Stimulated activated CD8-positive, alpha-beta memory T cell treated with anti-CD3 and anti-CD28 coated beads, Interleukin-15, amount 100 ng/mL, for 4 hours (primary cell): ENCODE measurements around the gene RAI1.
A peak's percentile ranks its signal among the peaks of the same experiment; 100 is the strongest.

Source experiments
- DNase-seq, 2 donors: peaks; one replicate each; pipeline ENCODE4 v3.0.0-alpha.2; 2020; ENCODE audit warnings: low read depth in 2 of 2

The RAI1 gene

DNA sequence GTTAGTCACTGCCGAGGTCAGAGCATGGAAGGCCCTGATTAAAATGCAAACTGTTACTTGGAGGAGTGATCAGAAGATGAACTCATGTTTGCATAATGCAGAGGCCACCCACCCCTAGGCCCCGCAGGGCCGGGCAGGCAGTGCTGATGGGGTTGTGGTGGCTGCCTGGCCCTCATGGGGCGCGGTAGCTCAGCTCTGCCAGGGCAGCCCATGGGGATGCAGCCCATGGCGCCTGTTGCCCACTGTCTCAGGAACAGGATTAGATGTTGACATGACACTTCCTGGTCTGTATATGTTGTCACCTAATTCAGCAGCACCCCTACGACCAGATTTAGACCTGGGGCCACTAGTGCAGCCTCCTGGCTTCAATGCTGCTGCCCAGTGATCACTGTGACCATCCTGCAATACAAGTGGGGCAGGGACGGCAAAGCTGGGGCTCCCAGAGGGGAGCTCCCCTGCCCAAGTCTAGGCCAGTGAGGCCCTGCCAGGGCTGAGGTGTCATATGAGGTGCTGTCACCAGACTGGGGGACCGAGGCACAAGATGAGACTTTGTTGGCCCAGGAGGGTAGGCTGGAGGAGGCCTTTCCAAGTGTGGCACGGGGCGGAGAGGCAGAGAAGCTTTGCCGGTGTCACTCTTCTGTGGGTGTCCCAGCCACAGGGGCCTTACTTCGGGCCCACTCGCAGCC, 49.1 kb downstream of the RAI1 start:
- no peak for DNase-seq

DNA sequence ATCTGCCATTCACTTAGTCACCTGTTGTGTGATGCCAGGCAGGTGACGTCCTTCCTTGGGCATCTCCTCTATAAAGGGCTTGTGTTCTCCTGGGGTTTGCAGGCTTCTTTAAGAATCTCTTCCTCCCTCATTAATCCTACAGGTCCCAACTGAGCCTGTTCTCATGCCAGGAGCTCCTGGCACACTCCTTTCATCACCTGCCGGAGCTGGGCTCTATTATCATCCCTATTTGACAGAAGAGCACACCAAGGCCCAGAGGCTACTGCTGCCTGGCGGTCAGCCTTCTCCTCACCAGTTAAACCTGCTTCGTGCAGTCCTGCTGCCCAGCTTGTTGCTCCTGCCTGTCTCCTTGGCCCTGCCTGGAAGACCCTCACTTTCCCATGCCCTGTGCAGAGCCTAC, 51.2 kb downstream of the RAI1 start:
- no peak for DNase-seq

DNA sequence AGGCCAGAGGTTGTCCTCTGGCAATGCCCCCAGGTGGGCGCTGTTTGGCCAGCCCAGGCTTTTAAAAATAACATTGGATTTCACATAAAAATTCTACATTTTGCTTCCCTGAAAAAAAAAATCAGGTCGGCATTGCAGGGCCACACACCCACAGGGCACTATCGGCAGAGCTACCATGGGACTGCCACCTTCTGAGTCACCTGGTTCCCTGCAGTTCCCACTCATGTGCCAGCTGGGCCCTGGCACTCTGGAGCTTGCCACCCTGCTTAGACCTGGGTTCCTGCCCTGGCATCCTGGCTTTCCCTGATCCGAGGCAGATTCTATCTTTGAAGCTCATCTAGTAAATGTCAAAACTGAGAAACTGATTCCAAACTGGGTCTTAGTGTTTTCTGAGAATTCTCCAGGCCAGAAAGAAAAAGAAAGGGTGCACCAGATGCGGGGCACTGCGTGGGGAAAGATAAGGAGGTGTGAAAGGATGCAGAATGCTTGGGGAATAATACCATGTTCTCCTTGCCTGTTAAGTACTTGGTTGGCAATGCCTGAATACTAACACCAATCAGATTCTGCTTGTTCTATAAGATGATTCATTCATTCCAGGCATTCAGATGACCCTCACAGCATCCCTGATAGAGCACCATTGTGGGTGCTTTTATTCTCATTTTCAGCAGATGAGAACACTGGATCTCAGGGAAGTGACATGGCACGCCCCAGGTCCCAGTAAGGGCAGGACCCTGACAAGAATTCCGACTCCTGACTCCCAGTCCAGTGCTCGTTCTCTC, 51.8 kb downstream of the RAI1 start:
- no peak for DNase-seq

DNA sequence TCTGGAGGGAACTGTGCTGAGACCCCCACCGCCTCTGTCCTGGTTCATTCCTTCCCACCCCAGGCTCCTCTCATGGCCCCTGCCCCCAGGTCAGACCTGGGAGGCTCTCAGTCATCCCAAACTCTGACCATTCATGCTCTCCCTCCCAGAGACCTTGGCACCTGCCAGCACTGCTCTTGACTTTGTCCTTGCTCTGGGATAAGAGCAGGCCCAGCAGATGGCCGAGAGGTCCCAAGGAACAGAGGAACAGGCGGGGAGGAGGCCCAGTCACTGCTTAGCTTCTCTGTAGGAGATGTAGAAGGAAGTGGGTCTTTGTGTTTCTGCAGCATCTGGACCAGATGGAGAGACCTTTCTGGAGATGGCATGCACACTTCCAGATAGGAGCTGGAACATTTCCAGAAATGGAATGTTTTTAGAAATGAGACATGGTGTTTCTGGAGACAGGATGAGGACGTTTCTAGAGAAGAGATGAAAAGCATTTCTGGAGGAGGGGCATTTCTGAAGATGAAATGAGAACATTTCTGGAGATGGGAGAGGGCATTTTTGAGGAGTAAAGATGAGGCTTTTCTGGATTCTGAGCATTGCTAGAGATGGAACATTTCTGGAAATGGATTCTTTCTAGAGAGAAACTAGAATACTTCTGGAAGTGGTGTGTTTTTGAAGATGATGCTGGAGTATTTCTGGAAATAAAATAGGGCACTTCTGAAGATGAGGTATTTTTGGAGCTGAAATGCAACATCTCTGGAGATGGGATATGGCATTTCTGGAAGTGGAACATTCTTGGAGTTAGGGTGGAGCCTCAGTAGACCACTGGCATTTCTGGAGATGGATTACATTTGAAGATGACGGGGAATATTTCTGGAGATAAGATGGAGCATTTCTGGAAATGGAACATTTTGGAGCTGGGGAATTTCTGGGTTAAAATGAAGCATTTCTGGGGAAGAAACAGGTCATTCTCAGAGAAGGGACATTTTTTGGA, 55.2 kb downstream of the RAI1 start:
- no peak for DNase-seq

DNA sequence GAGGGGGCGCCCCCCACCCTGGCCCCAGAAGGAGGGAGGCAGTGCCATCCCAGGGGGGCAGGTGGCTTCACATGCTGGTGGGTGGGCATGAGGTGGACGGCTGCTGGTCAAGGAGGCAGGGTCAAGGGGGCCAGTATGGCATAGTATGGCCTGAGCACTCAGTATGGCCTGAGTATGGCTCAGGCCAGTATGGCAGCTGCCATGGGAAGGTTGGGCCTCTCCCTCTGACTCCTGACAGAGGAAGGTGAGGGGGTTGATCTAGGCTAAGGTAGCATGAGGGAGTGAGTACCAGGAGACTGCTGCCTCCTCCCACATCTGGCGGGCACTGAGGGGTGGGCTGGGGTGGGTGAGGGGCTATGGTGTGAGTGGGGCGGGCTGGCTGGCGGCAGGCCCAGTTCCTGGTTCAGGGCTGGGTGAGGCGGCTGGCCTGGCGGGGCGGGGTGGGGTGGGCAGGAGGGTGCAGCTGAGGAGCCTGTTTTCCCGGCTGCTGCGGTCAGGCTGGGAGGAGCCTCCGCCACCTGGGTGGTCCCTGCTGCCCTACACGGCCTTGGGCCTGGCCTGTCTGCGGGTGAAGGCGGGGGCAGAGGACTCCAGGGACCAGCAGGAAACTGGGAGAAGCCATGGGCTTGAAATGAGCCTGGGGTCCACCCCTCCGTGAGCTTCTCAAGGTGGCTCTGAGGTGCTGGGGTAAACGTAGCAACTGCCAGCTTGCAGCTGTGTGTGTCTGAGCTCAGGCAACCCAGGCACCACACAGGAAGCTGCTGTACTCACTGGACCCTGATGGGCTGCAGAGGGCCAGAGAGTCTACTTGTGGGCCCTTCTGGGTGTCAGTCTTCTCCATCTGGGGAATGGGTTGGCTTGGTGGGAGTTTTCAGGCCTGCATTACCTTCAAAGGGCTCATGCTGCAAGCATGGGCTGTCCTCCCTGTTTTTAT, 57.0 kb downstream of the RAI1 start:
- no peak for DNase-seq

DNA sequence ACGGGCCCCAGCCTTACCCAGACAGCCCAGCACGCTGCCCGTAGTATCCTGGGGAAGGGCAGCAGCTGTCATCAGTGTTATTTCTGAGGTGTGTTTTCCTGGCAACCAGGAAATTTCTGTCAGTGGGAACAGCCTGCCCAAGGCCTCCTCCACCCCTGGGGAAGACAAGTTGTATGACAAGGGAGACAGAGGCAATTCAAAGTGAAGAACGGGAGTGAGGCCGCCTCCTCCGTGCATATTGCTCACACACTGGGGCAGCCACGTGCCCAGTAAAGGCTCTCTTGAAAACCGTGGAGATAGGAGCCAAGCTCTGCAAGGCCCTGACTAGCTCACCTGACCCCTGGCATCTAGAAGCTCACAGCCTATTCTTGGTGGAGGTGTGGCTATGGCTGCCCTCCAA, 57.6 kb downstream of the RAI1 start:
- DNase-seq: no peak

DNA sequence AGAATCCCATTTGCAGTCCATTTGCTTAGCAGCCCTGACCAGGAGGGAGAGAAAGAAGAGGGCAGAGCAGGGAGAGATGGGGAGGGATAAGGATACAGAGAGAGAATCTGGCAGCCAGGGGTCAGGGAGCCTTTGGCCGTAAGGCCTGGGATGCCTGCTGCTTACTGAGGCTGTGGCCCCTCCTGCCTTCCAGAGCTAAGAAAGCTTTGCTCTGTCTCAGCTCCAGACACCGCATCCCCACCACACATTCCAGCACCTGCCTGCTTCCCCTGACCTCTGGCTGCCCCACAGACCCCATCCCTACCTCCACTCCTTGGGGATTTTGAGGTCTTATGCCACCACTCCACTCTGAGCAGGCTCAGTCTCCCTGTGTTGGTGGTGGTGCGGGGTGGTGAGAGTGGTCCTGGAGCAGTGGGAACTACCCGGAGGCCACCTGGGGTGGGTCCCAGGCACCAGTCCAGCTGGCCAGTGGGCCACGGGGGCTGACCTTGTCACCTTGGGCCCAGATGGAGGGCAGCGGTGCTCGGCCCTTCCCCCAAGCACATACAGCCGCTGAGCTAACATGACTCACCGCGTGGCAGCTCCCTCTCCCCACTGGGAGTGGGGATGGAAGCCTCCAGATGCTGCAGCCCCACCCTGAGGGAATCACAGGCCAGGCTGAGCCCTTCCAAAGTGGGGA, 58.3 kb downstream of the RAI1 start:
- DNase-seq: no peak

DNA sequence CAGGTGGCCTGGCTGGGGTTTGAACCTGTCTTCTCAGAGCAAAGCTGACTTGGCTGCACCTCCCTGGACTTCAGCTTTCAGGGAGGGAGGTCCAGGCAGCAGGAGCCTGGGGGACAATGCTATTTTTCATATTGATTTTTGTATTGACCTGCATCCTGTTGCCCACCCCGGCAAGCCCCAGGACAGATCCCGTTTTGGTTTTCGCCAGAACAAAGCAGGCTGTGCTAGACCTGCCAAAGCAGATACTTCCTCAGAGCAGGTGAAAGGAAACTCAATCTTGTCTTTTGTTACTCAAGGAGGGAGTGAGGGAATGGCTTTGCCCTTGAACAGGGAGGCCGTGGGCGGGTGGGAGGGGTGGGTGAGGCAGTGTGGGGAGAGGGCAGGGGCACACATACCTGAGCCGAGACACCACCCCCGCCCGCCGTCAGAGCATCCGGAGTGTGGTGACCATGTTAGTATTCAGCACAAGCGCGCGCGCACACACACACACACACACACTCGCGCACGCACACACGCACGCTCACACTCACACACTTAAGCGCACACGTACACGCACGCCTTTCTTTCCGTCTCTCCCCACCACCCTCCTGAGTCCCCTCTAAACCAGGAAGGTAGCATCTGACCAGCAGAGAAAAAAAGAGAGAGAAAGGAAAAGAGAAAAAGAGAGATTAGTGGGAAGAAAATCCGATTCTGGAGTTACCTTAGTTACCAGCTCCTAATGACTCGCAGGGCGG, 59.5 kb downstream of the RAI1 start:
- peak; percentile 17 to 54 for DNase-seq

DNA sequence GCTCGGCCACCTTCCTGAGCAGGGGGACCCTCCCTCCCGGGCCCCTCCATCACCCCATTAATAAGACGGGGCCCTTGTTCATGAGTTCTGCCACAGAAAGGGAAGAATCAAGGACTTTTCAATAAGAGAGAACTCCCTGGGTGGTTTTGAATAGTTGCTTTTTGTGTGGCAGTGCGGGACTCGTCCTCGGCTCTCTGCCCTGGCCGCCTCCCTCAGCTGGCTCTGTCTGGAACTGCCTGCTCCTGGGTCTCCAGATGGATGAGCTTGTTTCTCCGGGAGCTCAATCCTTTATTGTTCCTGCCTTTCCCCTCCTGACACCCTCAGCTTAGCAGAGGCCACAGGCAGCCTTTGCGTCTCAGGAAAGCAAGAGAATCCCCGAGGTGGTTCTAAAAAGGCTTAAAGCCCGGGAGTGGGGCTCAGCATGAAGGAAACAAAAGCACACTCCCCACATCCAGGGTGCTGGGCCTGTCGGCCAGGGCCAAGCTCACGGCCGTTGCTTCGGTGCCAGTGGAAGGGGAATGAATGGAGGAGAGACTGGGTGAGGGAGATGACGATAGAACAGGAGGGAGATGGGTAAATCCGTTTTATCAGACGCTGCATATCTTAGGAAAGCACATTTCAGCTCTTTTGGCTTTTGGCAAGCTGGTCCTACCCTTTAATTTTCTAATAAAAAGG, 60.2 kb downstream of the RAI1 start:
- no peak for DNase-seq

DNA sequence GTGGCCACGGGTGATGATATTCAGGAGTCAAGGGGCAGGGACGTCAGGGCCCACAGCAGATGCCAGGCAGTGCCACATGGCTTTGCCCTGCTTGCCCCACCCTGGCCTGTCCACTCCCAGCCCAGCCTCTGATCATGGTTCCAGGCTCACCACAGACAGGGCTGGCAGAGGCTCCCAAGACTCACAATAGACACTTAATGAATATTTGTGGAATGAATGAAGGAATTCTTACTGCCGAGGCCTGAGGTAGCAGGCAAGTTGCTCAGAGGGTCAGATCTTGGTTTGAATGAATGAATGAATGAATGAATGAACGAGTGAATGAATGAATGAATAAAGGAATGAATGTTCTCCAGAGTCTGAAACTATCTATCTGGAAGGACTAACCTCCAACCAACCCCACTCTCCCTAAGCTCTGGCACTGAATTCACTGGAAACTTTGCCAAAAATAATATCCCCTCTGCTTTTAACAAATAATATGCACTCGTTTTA, 60.9 kb downstream of the RAI1 start:
- DNase-seq: no peak

DNA sequence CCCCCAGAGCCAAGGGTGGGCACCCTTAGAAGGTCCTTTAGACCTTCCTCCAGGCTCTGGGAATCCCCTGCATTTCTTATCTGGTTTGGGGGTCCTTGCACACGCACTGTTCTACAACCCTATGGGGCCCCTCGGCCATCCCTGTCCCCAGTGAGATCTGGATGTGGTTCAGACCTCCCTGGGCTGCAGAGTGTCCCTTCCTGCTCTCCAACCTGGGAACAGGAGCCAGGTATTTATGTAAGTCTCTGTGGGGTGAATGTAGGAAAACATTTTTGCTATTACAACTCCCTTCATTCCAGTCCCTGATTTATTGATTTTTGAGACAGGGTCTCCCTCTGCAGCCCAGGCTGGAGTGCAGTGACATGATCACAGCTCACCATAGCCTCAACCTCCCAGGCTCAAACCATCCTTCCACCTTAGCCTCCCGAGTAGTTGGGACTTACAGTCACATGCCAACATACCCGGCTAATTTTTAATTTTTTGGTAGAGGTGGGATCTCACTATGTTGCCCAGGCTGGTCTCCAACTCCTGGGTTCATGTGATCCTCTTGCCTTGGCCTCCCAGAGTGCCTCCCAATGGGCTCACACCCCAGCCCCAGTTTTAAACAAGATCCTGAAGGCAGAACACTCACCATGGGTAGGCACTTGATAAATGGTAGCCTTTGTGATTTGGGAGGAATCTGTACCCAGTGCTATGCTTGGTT, 61.6 kb downstream of the RAI1 start:
- DNase-seq: no peak

DNA sequence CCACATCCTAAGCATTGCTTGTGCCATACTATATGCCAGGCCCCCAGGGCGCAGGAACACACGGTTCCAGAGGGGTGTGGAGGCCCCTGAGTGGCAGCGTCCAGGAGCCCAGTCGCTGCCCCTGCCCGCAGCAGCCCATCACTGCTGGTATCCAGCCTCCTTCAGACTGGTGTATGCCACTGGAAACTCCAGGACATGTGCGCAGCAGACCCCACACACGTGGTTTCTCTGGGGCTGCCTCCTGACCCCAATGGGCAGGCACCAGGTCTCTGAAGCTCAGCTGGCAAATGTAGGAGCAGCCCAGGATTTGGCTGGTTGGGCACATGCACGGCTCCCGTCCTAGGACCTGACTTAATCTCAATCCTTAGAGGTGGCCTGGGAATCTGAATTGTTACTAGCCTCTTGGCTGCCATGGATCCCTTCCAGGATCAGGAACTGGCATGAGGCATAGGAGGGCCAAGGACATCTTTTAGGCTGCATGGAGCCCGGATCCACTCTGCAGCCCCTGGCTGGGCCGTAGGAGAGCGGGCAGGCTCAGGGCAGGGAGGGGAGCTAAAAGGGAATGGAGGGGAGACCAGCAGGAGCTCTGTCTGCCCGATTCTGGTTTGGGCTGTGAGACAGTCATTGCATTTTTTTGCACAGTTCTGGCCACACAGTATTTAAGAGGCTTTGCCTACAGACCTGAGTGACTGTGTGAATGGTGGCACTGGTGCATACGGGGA, 62.3 kb downstream of the RAI1 start:
- no peak for DNase-seq

DNA sequence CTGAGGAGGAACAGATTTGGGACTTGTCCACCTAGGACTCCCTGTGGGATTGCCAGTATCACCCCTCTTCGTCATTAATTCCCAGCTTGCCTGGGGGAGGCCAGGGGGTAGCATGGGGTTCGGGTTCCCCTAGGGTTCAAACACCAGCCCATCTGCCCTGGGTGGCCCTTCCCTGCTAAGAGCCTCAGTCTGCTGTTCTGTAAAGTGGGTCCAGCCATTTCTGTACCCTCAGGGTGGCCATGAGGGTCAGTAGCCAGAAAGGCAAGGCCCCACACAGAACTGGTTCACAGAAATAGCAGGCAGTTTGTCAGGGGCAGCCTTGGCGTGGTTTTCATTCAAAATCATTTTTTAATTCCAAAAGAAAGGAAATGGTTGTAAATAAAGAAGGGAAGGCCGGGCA, 62.9 kb downstream of the RAI1 start:
- DNase-seq: no peak

DNA sequence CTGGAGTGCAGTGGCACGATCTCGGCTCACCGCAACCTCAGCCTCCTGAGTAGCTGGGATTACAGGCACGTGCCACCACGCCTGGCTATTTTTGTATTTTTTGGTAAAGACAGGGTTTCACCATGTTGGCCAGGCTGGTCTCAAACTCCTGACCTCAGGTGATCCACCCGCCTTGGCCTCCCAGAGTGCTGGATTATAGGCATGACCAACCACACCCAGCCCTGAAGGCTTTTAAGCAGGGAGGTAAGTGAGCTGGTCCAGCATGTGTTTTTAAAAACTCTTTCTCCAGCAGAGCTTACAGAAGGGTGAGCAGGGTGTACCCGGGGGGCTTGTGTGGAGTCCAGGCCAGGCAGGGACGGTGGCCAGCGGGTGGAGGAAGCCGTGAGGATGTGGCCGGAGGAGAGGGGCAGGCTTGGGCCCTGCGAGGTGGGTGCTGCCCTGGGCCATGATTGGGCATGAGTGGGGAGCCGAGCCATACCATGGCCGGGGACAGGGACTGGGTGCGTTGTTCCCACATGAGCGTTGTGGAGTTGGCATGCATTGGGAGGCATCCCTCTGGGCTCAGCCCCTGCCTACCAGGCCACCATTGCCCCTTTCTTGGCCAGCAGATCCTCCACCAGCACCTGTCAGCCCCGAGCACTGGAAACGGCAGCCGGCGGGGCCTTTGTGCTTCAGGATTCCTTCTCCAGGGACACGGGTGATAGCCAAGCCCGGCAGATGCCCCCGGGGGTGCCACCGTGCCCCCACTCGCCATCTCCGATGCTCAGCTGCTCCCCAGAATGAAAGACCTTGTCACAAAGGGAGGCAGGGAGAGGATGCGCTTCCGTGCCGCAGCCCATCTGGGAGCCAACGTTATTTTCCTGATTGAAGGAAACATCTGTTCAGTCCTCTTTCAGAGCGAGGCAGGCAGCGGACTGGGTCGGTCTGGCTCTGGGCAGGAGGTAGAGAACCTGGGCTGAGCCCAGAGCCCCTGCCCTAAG, 64.5 kb downstream of the RAI1 start:
- DNase-seq: no peak

DNA sequence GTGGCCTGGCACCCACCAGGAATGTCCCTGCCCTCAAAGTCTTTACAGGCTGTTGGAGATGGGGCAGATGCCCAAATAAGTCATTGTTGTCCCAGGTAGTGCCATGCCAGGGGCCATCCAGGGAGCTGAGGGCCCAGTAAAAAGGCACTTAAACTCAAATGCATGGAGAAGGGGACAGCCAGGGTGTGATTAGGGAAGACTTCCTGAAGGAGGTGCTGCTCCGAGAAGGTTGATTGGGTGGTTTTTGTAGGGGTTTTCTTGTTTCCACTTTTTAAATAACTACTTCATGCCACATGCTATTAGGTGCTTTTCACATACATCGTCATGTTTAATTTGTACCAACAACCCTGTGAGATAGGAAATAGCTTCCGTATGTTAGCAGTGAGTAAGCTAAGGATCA, 66.9 kb downstream of the RAI1 start:
- no peak for DNase-seq

DNA sequence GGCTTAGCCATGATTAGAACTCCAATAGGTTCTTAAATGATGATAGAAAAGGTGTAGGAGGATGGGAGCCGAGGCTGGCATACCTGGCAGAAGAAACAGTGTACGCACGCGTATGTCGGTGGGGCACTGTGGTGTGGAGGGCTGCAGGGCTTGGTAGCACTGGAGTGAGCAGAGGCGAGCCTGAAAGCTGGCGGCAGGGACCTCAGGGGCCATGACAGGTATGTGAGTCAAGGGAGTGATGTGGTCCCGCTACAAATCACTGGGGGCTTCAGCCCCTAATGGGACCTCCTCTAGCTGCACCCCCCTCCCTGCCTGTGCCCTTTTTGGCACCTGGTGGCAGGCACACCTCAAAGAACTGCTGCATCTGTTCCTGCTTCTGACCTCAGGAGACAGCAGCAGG, 67.3 kb downstream of the RAI1 start:
- DNase-seq: no peak
